GM21529 (cell line): ENCODE results near the gene GPATCH2L.

Experiments
- ATAC-seq: cut with Tn5 transposase; IDR thresholded peaks from one replicate; pipeline ENCODE4 v1.9.1; 2021; ENCODE audit not compliant: unreplicated experiment

Gene GPATCH2L

DNA sequence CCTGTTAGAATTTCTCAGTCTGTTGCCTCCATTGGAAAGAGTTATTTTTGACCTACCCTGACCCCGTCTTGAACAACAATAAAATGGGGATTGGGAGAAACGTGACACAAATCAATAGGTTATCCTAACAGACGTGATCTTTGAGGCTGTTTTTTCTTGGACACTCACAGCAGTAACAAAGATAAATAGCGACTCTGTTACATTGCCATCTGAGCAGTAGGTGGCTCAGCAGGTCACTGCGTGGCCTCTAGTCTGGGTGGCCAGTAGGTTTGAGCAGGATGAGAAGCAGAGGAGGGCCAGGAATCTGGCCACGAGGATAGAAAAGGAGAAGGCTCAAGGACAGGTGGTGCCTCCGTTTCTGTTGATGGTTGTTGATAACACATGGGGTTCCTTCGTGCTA lies 101.4 kb downstream of the GPATCH2L start:
- no peak for ATAC-seq

DNA sequence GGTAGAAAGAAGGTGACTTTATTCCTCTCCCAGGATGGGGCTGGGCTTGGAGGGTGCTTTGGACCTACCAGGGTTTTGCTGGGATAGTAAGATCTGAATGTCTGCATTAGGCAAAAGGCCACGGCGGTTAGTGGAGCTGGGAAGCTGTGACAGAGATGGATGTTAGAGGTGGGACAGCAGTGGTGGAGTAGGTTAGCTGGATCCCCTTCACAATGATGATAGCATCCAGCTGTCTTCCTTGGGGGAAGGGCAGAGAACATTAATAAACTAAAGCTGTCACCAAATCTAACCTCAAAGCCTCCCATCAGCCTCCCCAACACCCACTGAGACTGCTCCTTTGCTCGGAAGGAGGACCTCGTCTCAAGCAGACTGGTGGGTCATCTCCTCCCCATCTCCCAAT lies 104.8 kb downstream of the GPATCH2L start:
- no peak for ATAC-seq

GRCh38 chr14:76257111-76257803 lies 105.5 kb downstream of the GPATCH2L start:
- no peak for ATAC-seq

- ATAC-seq, result no peak
Observed at GRCh38 chr14:76257842-76258397, 106.2 kb downstream of the GPATCH2L start.

DNA sequence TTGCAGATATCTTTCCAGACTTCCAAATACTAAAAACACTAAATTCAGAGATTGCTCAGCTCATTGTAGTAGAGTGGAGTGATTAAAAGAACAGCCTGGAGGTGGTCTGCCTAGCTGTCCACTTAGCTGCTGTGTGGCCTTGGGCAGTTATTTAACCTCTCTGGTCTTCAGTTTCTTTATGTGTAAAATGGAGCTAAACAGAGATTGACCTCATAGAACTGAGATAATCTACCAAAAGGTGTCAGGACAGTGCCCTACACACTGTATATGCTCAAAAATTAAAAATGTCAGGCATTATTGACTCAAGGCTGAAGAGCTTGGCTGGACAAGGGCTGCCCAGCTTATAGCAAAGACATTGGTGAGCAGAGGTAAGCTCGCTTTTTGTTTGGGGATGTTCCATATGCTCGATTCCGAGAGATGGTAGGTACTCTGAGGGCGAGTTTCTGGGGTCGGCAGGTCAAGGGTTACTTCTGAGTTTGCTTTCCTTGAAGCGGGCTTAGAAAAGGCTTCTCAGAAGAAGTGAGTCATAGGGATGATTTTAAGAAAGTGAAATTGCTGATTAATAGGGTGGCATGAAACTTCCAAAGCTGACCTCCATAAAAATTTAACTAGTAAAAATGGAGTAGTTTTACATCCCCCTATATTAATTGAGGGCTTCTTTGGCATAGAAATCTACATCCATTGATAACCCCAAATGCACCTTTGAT lies 107.5 kb downstream of the GPATCH2L start:
- ATAC-seq, result no peak

GRCh38 chr14:76260749-76261148 lies 109.0 kb downstream of the GPATCH2L start:
- ATAC-seq, result no peak

DNA sequence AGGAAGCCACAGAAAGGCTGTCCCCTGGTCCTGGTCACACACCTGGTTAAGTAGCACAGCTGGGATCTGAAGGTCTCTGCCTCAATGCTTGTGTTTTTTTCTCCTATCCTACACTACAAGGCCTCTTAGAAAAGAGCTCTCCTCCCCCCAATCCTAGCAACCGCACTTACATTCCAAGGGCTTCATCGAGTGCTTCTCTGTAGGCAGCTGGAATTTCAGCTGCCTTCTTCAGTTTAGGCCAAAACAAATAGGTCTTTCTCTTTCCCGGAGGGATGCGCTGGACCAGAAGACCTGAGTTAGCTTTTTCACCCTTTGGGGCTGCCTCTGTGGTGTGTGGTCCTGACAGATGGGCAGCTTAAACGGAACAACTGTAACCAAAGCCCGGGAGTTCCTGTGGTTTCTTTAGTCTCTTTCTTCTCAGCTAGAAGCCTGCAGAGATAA lies 109.7 kb downstream of the GPATCH2L start:
- no peak for ATAC-seq

GRCh38 chr14:76262641-76263040 lies 110.9 kb downstream of the GPATCH2L start:
- no peak for ATAC-seq
